Trophoblast cell (in vitro differentiated cells and primary cell): Measurements from ENCODE around the gene MTHFD1L.

Experiments used
- DNase-seq, 2 donors: peaks; one replicate each; pipeline ENCODE4 v3.0.0-alpha.2; 2016
- H2AFZ ChIP-seq: 2 replicates; pipeline ENCODE4 v1.6.1; 2013; ENCODE audit warnings: low read length, moderate library complexity, mild to moderate bottlenecking; ENCODE audit not compliant: insufficient read depth, poor library complexity
- H2AK5ac ChIP-seq: 2 replicates; pipeline ENCODE4 v1.6.1; 2013; ENCODE audit warnings: mild to moderate bottlenecking, low read length
- H2BK120ac ChIP-seq: 2 replicates; pipeline ENCODE4 v1.6.1; 2013; ENCODE audit warnings: low read length, mild to moderate bottlenecking, moderate library complexity; ENCODE audit not compliant: insufficient read depth, poor library complexity
- H2BK12ac ChIP-seq: 2 replicates; pipeline ENCODE4 v1.6.1; 2013; ENCODE audit warnings: mild to moderate bottlenecking, low read length, moderate library complexity
- H2BK5ac ChIP-seq: 2 replicates; pipeline ENCODE4 v1.6.1; 2013; ENCODE audit warnings: low read length, low read depth, moderate library complexity, mild to moderate bottlenecking; ENCODE audit not compliant: poor library complexity
- H3K14ac ChIP-seq: 2 replicates; pipeline ENCODE4 v1.6.1; 2013; ENCODE audit warnings: mild to moderate bottlenecking, low read length
- H3K18ac ChIP-seq: 2 replicates; pipeline ENCODE4 v1.6.1; 2013; ENCODE audit warnings: mild to moderate bottlenecking, low read length
- H3K23ac ChIP-seq: 2 replicates; pipeline ENCODE4 v1.6.1; 2013; ENCODE audit warnings: low read length
- H3K27ac ChIP-seq: 2 replicates; pipeline ENCODE4 v1.5.1; 2013; ENCODE audit warnings: low read depth, mild to moderate bottlenecking, inconsistent platforms, low read length, moderate library complexity
- H3K27me3 ChIP-seq: 2 replicates; pipeline ENCODE4 v1.6.1; 2013; ENCODE audit warnings: inconsistent platforms, mild to moderate bottlenecking, low read length, moderate library complexity; ENCODE audit not compliant: insufficient read depth
- H3K36me3 ChIP-seq, 2 experiments: 1 replicate in 1 of 2; 2 replicates in 1 of 2; pipeline ENCODE4 v1.6.1; 2013; ENCODE audit warnings: low read length in 2 of 2, mild to moderate bottlenecking in 2 of 2, moderate library complexity in 1 of 2; ENCODE audit not compliant: insufficient read depth in 2 of 2, control insufficient read depth in 1 of 2
- H3K4ac ChIP-seq: 2 replicates; pipeline ENCODE4 v1.6.1; 2013; ENCODE audit warnings: low read depth, mild to moderate bottlenecking, low read length, moderate library complexity
- H3K4me1 ChIP-seq, 2 experiments: 1 replicate in 1 of 2; 2 replicates in 1 of 2; pipeline ENCODE4 v1.6.1; 2013; ENCODE audit warnings: low read length in 2 of 2, mild to moderate bottlenecking in 2 of 2, moderate library complexity in 1 of 2; ENCODE audit not compliant: insufficient read depth in 2 of 2, control insufficient read depth in 1 of 2
- H3K4me2 ChIP-seq: 2 replicates; pipeline ENCODE4 v1.6.1; 2013; ENCODE audit warnings: inconsistent platforms, mild to moderate bottlenecking, low read length, moderate library complexity
- H3K4me3 ChIP-seq: 2 replicates; pipeline ENCODE4 v1.5.1; 2013; ENCODE audit warnings: mild to moderate bottlenecking, low read depth, low read length, inconsistent platforms
- H3K79me1 ChIP-seq: one replicate; pipeline ENCODE4 v1.6.1; 2013; ENCODE audit warnings: low read length
- H3K79me2 ChIP-seq: 2 replicates; pipeline ENCODE4 v1.6.1; 2013; ENCODE audit warnings: low read length, mild to moderate bottlenecking; ENCODE audit not compliant: control insufficient read depth, insufficient read depth, poor library complexity
- H3K9ac ChIP-seq: 2 replicates; pipeline ENCODE4 v1.6.1; 2013; ENCODE audit warnings: mild to moderate bottlenecking, low read length
- H3K9me3 ChIP-seq: 2 replicates; pipeline ENCODE4 v1.6.1; 2013; ENCODE audit warnings: low read depth, mild to moderate bottlenecking, control low read depth, inconsistent platforms, low read length; ENCODE audit not compliant: insufficient read depth
- H4K12ac ChIP-seq: 2 replicates; pipeline ENCODE4 v1.6.1; 2013; ENCODE audit warnings: low read depth, mild to moderate bottlenecking, low read length, moderate library complexity
- H4K8ac ChIP-seq: 2 replicates; pipeline ENCODE4 v1.6.1; 2013; ENCODE audit warnings: low read depth, mild to moderate bottlenecking, low read length, moderate library complexity
- H4K91ac ChIP-seq: one replicate; pipeline ENCODE4 v1.6.1; 2013; ENCODE audit warnings: low read depth, mild to moderate bottlenecking, low read length, moderate library complexity
- WGBS: extraction: QIAGEN DNeasy Blood & Tissue Kit; methylation state at CpG from one replicate; pipeline ENCODE4 v1.1.7; 2013; ENCODE audit warnings: missing lambda C conversion rate; ENCODE audit not compliant: insufficient read length, insufficient coverage; ENCODE audit errors: extremely low coverage; 5-methylcytosine and 5-hydroxymethylcytosine counted together

MTHFD1L gene

DNA sequence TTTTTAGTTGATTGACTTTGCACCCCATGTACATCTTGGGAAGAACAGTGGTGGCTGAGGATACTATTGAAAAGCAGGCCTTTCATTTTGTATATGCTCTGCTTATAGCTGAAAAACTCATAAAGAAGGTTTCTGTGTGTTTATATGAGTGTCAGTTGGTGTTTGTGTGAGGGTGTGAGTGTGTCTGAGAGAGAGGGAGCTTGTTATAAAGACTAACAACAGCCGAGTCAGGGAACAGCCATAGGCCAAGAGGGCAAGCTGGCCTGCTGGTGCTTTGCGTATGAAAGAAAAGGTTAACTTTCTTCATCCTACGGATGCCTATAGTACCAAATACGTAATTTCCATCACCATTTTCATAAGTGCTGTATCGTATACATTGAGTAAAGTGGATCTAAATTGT lies 88.3 kb downstream of the MTHFD1L start:
- H3K9ac ChIP-seq, result no peak overlapping the region
- no peaks in the 10 kb centered on the region for H3K9me3 ChIP-seq
- H2AK5ac ChIP-seq, result no peak overlapping the region
- H3K14ac ChIP-seq, result no peak overlapping the region
- H3K4me1 ChIP-seq, result no peaks in the 10 kb centered on the region
- H3K4me2 ChIP-seq, result no peak overlapping the region
- no peak overlapping the region for H3K18ac ChIP-seq
- H3K79me2 ChIP-seq, result no peaks in the 10 kb centered on the region
- H2BK12ac ChIP-seq, result no peak overlapping the region
- no peak overlapping the region for H2BK5ac ChIP-seq
- no peak overlapping the region for H4K8ac ChIP-seq
- DNase-seq, result no peak
- H3K36me3 ChIP-seq, result peaks cover 13 to 29% of the 10 kb centered on the region in 2 experiments
- WGBS, result no CpG with 5 or more reads among the region's 5 CpGs
- H3K23ac ChIP-seq, result no peak overlapping the region
- H3K4me3 ChIP-seq, result no peak overlapping the region
- no peak overlapping the region for H2AFZ ChIP-seq
- H3K79me1 ChIP-seq, result no peaks in the 10 kb centered on the region
- no peak overlapping the region for H4K12ac ChIP-seq
- H3K27me3 ChIP-seq, result no peaks in the 10 kb centered on the region
- no peak overlapping the region for H4K91ac ChIP-seq
- H3K27ac ChIP-seq, result no peak overlapping the region
- no peak overlapping the region for H2BK120ac ChIP-seq
- H3K4ac ChIP-seq, result no peak overlapping the region

DNA sequence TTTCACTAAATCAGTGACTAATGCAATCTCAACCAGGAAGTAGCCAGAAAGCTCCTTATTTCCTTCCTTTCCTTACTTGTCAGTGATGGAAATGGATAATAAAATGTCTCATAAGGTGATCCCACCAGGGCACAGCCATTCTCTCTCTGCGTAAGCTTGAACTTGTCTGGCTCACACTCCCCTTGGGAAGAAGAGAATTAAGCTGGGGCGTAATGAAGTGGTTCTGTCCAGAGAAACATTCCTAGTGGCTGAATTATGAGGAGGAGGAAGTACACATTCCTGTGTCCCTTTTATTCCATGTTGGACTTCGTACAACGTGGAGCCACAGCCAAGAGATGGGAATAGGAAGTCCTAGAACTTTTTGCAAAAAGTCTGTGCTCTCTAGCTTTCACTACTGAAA lies 93.7 kb downstream of the MTHFD1L start:
- H3K27me3 ChIP-seq, result no peaks in the 10 kb centered on the region
- H4K12ac ChIP-seq, result no peak overlapping the region
- H3K18ac ChIP-seq, result no peak overlapping the region
- H3K4ac ChIP-seq, result no peak overlapping the region
- DNase-seq, result no peak
- peaks cover 2% of the 10 kb centered on the region for H3K9me3 ChIP-seq
- H3K14ac ChIP-seq, result no peak overlapping the region
- H3K9ac ChIP-seq, result no peak overlapping the region
- H3K4me3 ChIP-seq, result no peak overlapping the region
- H2BK5ac ChIP-seq, result no peak overlapping the region
- no peak overlapping the region for H3K27ac ChIP-seq
- no peak overlapping the region for H4K91ac ChIP-seq
- H2AK5ac ChIP-seq, result no peak overlapping the region
- no peak overlapping the region for H3K4me2 ChIP-seq
- no peaks in the 10 kb centered on the region for H3K79me2 ChIP-seq
- H2AFZ ChIP-seq, result no peak overlapping the region
- H3K79me1 ChIP-seq, result no peaks in the 10 kb centered on the region
- H2BK12ac ChIP-seq, result no peak overlapping the region
- H4K8ac ChIP-seq, result no peak overlapping the region
- no peak overlapping the region for H2BK120ac ChIP-seq
- H3K4me1 ChIP-seq, result no peaks in the 10 kb centered on the region
- H3K23ac ChIP-seq, result no peak overlapping the region
- no CpG with 5 or more reads among the region's 4 CpGs for WGBS
- H3K36me3 ChIP-seq, result peaks cover 12 to 17% of the 10 kb centered on the region in 2 experiments

DNA sequence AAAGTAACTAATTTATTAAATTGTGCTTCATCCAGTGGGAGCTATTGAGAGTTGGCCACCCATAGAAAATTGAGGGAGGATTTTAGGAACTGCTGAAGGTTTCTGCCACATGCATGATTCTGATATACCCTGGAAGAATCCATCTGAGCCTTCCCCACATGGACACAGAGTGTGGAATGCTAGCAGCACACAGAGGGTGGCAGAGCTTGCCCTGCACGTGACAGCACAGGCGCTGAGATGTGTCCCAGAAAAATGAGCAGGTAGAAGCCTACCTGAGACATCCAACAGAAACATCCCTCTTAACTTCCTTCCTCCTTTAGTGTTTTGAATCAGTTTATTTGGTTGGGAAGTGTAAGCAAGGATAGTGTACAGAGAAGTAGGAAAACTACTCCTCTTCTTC lies 96.9 kb downstream of the MTHFD1L start:
- Histone ChIP-seq H3K18ac (no peak overlapping the region), H3K4me1 (peaks cover 5 to 9% of the 10 kb centered on the region in 2 experiments), H3K4ac (no peak overlapping the region), H3K79me2 (no peaks in the 10 kb centered on the region), H3K27me3 (no peaks in the 10 kb centered on the region), H3K9ac (no peak overlapping the region), H3K27ac (no peak overlapping the region), H3K23ac (no peak overlapping the region), H3K79me1 (no peaks in the 10 kb centered on the region), H3K36me3 (peaks cover 14 to 15% of the 10 kb centered on the region in 2 experiments), H2AK5ac (no peak overlapping the region), H2BK12ac (no peak overlapping the region), H4K12ac (no peak overlapping the region), H3K14ac (no peak overlapping the region), H3K4me3 (no peak overlapping the region), H2BK5ac (no peak overlapping the region), H4K8ac (no peak overlapping the region), H2AFZ (no peak overlapping the region), H2BK120ac (no peak overlapping the region), H4K91ac (no peak overlapping the region), H3K4me2 (no peak overlapping the region), H3K9me3 (peaks cover 4% of the 10 kb centered on the region)
- no peak for DNase-seq
- WGBS, result no CpG with 5 or more reads among the region's 2 CpGs

DNA sequence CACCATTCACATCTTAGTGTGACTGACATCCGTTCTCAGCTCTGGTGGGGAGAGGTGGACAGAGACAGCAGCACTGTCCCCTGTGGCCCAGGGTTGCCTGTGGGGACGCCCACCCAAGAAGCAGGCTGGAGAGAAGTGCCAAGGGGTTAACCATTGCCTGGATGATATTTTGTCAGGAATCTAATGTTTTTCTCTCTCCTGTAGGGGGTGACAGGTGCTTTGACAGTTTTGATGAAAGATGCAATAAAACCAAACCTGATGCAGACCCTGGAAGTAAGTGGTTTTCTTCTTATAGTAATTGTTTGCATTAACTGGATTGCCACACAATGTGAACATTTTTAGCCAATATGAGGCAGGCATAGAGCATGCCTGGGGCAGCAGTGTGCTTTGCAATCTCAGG lies 99.3 kb downstream of the MTHFD1L start:
- Histone ChIP-seq H4K12ac (no peak overlapping the region), H2BK120ac (no peak overlapping the region), H3K18ac (no peak overlapping the region), H3K9ac (no peak overlapping the region), H3K23ac (no peak overlapping the region), H3K14ac (no peak overlapping the region), H3K79me2 (no peaks in the 10 kb centered on the region), H3K4me2 (no peak overlapping the region), H2AK5ac (no peak overlapping the region), H2BK5ac (no peak overlapping the region), H3K79me1 (no peaks in the 10 kb centered on the region), H3K4me1 (peaks cover 11 to 14% of the 10 kb centered on the region in 2 experiments), H4K8ac (no peak overlapping the region), H3K9me3 (peaks cover 4% of the 10 kb centered on the region), H2BK12ac (no peak overlapping the region), H3K27me3 (no peaks in the 10 kb centered on the region), H2AFZ (no peak overlapping the region), H3K27ac (no peak overlapping the region), H4K91ac (no peak overlapping the region), H3K4ac (no peak overlapping the region), H3K36me3 (peaks cover 10 to 12% of the 10 kb centered on the region in 2 experiments), H3K4me3 (no peak overlapping the region)
- no CpG with 5 or more reads among the region's 2 CpGs for WGBS
- DNase-seq, result no peak
